HG03280 (cell line): Measurements from ENCODE around the gene WNT11.
A peak's percentile ranks its signal among the peaks of the same experiment; 100 is the strongest.

Experiments used
- ATAC-seq: cut with Tn5 transposase; IDR thresholded peaks from one replicate; pipeline ENCODE4 v1.9.1; 2021; ENCODE audit warnings: mild to moderate bottlenecking, moderate library complexity; ENCODE audit not compliant: unreplicated experiment

WNT11 gene

DNA sequence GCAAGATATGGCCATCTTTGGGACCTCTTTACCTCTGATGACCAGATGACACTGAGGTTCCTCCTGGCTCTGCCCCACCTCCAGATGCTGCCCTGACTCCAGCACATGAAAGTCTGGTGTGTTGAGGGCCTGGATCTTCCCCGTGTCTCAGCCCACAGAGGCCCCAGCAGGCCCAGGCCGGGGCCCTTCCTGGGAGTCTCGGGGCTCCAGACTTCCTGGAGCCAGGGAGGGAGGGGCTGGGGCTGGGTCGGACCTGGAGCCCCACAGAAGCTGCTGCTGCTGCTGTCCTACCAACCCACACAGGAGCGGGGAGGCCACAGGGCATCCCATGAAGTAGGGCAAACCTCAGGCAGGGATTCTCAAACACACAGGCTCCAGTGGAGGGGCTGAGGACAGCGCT is 32.2 kb upstream of the WNT11 start:
- ATAC-seq = no peak

DNA sequence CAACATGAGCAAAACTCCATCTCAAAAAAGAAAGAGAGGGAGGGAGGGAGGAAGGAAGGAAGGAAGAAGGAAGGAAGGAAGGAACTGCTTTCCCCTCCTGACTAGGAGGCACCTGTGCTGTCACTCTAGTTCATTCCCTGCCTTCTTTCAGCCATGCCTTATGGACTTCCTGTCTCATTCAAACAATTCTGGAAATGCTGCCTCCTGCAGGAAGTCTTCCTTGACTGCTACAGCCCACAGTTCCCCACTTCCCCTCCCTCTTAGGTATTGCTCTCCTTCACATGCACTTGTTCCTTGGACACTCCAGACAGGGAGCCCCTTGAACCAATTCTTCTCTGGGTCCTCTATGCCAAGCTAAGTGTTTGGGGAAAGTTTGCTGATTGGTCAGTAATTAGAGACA is 31.6 kb upstream of the WNT11 start:
- ATAC-seq = no peak

- no peak for ATAC-seq
These were observed 30.8 kb upstream of the WNT11 start for GRCh38 chr11:76237000-76237649.

DNA sequence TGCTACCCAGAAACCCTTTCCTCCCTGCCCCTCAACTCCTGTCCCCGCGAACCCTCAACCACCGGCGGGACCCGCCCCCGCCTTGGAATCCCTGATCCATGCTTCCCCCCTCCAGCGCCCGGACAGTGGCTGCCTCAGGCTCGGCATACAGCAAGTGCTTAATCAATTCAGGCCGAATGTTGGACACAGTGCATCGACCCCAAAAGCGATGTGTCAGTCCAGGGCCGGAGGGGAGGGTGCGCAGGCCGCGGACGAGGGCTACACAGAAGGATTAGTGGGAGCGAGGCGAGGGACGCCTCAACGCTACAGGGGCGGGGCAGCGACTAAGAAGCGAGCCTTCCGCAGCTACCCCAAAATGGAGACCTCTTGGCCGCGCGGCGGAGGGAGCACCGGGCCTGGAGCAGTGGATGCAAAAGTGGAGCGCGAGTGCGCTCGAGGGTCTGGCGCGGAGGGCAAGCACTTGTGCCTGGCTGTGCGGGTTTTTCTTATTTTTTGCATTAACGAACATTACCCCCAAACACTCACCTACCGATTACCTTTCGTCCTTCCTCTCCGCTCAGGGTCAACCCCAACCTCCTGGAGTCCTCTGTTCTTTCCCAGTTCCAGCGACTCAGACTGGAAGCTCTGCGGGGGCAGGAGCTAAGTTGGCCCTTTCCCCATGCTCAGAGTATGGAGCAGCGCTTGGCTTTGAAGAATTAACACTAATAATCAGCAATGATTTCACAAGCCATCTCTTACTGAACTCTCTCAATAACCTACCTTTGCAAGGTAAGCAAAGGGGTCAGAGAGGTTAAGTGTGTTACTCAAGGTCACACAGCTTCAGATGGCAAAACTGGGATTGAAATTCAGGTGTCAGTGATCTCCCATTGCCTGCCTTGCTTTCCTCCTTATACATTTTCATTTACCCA is 30.0 kb upstream of the WNT11 start:
- ATAC-seq = peak; percentile 15

GRCh38 chr11:76235233-76236091 is 29.2 kb upstream of the WNT11 start:
- peak; percentile 66 for ATAC-seq

DNA sequence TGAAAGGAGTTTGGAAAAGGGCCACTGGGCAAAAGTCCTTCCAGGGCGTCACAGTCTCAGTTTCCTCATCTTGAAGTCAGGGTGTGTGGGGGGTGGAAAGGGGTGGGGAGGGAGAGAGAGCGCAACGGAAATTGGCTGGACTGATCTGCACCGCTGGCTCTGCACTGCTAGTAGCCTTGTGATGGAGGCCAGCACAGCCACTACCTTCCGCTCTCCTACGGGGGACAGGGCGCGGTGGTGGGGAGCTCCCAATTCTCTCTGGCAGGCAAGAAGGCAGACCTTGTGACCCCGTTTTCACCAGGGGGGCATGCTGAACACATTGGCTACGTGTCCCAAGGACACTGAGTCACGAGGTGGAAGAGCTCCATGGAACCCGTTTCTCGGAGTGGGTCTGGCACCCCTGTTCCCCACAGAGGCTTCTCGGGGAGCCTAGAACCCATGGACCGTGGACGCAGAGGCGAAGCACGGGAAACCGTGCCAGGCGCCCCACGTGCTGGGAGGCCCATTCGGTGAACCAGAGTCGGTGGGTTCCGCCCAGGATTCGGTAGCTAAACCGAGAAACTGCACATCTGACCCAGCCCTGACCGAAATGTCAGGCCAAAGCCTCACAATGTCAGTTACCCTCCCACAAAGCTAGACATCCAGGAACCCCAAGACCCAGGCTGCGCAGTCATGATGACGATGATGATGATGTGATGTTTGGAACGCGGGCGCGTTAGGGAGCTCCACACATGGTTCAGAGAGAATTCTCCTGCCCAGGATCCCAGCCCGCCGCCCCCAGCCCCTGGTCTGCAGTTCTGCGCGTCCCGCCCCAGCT is 28.3 kb upstream of the WNT11 start:
- ATAC-seq = peak; percentile 7

DNA sequence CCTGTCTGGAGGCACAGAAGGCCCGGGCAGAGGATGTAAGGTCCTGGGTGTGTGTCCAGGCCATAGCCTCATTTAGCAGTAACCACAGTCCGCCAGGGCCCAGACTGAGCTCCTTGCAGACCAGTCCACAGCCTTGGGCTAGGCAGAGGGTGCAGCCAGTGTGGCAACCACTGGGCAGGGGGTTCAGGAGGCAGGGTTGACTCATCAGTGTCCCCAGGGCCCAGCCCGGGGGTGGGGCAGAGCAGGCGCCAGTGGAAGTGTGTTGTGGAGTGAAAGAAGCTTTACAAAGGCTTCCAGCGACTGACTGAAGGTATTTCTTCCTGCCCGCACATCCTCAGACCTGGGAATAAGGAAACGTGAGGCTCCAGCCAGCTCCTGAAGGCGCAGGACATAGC is 27.7 kb upstream of the WNT11 start:
- no peak for ATAC-seq

GRCh38 chr11:76233196-76233921 is 27.1 kb upstream of the WNT11 start:
- no peak for ATAC-seq

GRCh38 chr11:76232026-76232665 is 25.8 kb upstream of the WNT11 start:
- ATAC-seq = no peak

DNA sequence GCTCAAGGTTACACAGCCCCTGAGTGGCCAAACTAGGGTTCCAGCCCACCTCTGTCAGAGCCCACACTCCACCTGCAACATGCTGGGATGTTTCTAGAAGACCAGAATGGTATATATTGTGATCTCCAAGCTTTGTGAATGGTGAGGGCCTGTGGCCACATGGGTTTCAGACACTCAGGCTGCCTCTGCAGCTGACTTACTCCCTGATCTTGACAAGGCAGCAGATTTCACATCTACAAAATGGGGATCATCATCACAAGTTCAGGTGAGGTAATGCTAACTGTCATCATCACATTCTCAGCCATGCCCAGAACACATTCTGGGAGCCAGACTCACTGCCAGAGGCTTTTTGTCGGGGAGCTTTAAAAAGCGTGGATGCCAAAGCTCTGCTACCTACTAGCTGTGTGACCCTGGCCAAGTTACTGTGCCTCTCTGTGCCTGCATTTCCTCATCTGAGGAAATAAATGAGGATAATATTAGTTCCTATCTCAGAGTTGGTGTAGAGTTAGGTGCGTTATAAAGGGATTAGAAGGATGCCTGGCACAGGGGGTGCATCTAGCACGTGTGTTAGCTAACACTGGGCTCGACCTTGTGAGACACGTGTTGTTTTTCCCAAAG is 24.9 kb upstream of the WNT11 start:
- ATAC-seq = no peak

- ATAC-seq = no peak
These were observed 24.1 kb upstream of the WNT11 start for GRCh38 chr11:76230392-76230791.

DNA sequence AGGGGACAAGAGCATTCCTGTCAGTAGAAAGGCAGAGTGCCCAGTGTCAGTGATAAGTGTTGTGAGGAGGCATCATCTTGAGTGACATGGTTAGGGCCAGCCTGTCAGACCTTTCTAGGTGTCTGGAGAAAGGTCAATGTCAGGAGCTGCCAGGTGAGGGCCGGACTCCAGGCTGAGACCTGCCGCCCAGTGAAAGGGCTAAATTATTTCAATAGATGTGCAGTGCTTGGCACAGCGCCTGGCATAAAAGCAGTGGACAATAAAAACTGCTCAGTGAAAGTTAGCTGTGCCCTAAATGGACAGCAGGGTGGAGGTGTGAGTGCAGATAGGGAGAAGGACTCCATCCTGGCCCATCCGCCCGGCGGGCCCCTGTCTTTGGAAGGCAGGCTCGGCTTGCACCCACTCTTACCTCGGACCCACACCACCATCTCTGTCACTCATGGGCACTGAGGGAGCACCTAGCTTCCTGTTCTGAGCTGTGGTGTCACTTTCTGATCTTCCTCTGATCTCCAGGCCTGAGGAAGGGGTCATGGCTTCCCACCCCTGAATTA is 23.5 kb upstream of the WNT11 start:
- ATAC-seq = no peak

DNA sequence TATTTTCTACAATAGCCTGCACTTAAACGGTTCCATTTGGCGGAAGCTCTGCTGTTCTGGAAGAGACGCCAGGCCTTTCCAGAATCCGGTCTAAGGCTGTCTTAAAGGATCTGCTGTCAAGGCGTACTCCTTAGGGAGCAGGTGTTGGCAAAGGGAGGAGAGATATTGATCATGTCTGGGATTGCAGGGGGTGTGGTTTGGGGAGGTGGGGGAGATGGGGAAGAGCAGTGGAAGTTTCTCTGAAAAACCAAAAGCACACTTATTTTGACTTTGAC is 22.5 kb upstream of the WNT11 start:
- no peak for ATAC-seq

GRCh38 chr11:76228071-76228874 is 22.0 kb upstream of the WNT11 start:
- ATAC-seq = no peak

DNA sequence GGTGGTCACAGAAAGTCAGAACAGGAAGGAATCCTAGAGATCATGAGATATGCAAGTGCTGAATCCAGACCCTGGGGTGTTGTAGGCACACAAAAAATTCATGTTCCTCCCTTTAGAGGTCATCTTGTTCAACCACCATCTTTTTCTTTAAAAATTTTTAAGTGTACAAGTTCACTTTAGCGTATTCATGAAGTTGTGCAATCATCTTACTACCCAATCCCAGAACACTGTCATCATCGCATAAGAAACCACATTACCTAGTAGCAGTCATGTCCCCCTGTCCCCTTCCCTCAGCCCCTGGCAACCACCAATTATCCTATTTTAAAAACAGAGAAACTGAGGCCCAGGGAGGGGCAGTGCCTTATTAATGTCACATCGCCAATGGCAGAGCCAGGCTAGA is 20.3 kb upstream of the WNT11 start:
- ATAC-seq = no peak

GRCh38 chr11:76225122-76225611 is 18.9 kb upstream of the WNT11 start:
- no peak for ATAC-seq

- ATAC-seq = no peak
These were observed 18.3 kb upstream of the WNT11 start for GRCh38 chr11:76224461-76225121.
